Lower leg skin (tissue), 4 donors: ENCODE results near the gene PLXNB3. TPM values are rescaled to one million over a fixed set of nuclear protein-coding genes. Genes with fewer than 3 reads are reported as not detected.

Experiments used
- DNase-seq, 2 donors: peaks; one replicate each; pipeline ENCODE4 v3.0.0-alpha.2; 2019; ENCODE audit warnings: low spot score in 2 of 2
- H3K4me3 ChIP-seq: fragments of 200-600 bp; sonication (generic); 2 replicates; pipeline ENCODE4 v1.5.1; 2017; ENCODE audit warnings: mild to moderate bottlenecking, low read depth; ENCODE audit not compliant: poor library complexity, severe bottlenecking
- POLR2A ChIP-seq, 2 donors: fragments of 450-650 bp; IDR thresholded peaks; one replicate each; pipeline ENCODE4 v1.6.1; 2016 to 2017; ENCODE audit warnings: antibody characterized with exemption in 2 of 2, mild to moderate bottlenecking in 1 of 2, moderate library complexity in 1 of 2
- WGBS, 2 donors: methylation state at CpG; one replicate each; pipeline ENCODE4 v1.1.5; 2018; 5-methylcytosine and 5-hydroxymethylcytosine counted together
- intact Hi-C: fragments of 100-400 bp; cut with DNase I; formaldehyde crosslinking; loops from one replicate; pipeline ENCODE4 v1.15.0; 2023; ENCODE audit warnings: low total_unique reads
- total RNA-seq, 4 donors: library from RNA; depleted of rRNA; stranded (reverse); fragments of >200 nt; gene quantifications; one replicate each; pipeline ENCODE4 v1.1.0, GENCODE V29; 2016
- TF ChIP-seq, protein P1 (sequence below), 3 donors: fragments of 450-650 bp; IDR thresholded peaks; one replicate each; pipeline ENCODE4 v1.5.1; 2016; ENCODE audit warnings: antibody characterized with exemption in 3 of 3, mild to moderate bottlenecking in 3 of 3, moderate library complexity in 2 of 3

Gene PLXNB3
- total RNA-seq, 4 donors from 2014 or later: 10.9 to 21.9 (median 12.3) TPM

GRCh38 chrX:153794897-153795816, 31.1 kb downstream of the PLXNB3 start:
- TF ChIP-seq, protein P1, sequence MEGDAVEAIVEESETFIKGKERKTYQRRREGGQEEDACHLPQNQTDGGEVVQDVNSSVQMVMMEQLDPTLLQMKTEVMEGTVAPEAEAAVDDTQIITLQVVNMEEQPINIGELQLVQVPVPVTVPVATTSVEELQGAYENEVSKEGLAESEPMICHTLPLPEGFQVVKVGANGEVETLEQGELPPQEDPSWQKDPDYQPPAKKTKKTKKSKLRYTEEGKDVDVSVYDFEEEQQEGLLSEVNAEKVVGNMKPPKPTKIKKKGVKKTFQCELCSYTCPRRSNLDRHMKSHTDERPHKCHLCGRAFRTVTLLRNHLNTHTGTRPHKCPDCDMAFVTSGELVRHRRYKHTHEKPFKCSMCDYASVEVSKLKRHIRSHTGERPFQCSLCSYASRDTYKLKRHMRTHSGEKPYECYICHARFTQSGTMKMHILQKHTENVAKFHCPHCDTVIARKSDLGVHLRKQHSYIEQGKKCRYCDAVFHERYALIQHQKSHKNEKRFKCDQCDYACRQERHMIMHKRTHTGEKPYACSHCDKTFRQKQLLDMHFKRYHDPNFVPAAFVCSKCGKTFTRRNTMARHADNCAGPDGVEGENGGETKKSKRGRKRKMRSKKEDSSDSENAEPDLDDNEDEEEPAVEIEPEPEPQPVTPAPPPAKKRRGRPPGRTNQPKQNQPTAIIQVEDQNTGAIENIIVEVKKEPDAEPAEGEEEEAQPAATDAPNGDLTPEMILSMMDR (IDR thresholded peaks at IDR 0.05): no peak
- TF ChIP-seq POLR2A (IDR thresholded peaks at IDR 0.05): no peak
- intact Hi-C loops: no loop called here
- no peak for DNase-seq
- 12 to 46% methylated on average over 26 to 47 of the region's 47 CpGs for WGBS, 2 donors
- H3K4me3 ChIP-seq: peak overlapping the region; percentile 60

GRCh38 chrX:153797415-153798015, 33.5 kb downstream of the PLXNB3 start:
- TF ChIP-seq, protein P1 (IDR thresholded peaks at IDR 0.05): no peak
- no peak for TF ChIP-seq POLR2A (IDR thresholded peaks at IDR 0.05)
- H3K4me3 ChIP-seq: no peak overlapping the region
- WGBS, 2 donors: 94 to 100% methylated on average over 3 to 15 of the region's 15 CpGs
- DNase-seq: no peak
- intact Hi-C loops: no loop called here

DNA sequence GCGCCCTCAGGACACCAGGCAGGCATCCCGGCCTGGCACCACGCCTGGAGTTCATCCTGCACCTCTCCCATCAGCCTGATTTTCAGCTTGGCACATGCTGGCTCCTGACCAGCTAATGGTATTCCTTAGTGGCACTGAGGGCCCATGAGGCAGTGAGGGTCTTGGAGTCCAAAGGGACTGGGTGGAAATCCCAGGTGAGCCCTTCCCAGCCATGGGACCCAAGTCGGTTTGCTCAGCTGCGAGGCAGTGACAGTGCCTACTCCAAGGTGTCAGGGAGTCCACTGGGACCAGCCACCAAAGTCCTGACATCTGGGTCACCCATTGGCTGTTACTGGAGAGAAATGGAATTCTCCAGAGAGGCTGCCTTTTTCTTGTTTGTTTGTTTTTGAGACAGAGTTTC, 35.3 kb downstream of the PLXNB3 start:
- TF ChIP-seq, protein P1 (IDR thresholded peaks at IDR 0.05): no peak
- no peak for TF ChIP-seq POLR2A (IDR thresholded peaks at IDR 0.05)
- intact Hi-C loops: no loop called here
- DNase-seq: no peak
- WGBS, 2 donors: 69 to 82% methylated on average over 3 to 5 of the region's 5 CpGs
- no peak overlapping the region for H3K4me3 ChIP-seq

DNA sequence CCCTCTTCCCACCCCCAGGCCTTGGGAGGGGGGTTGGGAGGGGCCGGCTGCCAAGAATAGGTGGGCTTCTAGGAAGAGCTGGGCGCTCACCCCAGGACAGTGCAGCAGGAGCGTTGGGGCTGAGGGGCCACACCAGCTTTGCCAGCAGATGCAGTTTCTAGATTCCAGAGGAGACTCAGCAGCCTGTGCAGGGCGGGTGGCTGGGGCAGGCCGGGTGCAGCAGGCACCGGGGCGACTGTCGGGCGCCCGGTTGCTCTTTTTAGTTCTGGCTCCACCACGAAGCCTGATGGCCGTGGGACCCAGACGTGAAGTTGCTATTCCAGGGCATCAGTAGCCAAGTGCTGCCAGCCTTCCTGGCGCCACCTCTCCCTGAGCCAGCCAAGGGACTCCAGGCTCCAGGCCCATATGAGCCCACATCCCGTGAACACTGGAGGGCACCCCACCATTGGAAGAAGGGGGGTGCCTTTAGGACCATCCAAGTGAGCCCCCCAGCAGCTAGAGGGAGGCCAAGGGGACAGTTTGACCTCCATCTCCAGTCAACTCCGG, 36.2 kb downstream of the PLXNB3 start:
- TF ChIP-seq POLR2A (IDR thresholded peaks at IDR 0.05): no peak
- TF ChIP-seq, protein P1 (IDR thresholded peaks at IDR 0.05): no peak
- no peak overlapping the region for H3K4me3 ChIP-seq
- 60 to 72% methylated on average over 7 to 15 of the region's 16 CpGs for WGBS, 2 donors
- no peak for DNase-seq
- intact Hi-C loops: no loop called here

GRCh38 chrX:153800746-153801145, 36.7 kb downstream of the PLXNB3 start:
- 86 to 87% methylated on average over 7 of the region's 7 CpGs for WGBS, 2 donors
- intact Hi-C loops: no loop called here
- H3K4me3 ChIP-seq: no peak overlapping the region
- DNase-seq: no peak
- TF ChIP-seq, protein P1 (IDR thresholded peaks at IDR 0.05): no peak
- TF ChIP-seq POLR2A (IDR thresholded peaks at IDR 0.05): no peak
